Left hindlimb (tissue), 1 donor: ENCODE data around the gene PPP1R12C.
"Not testable (repeated sequence)": the region's sequence is repeated elsewhere in the genome, so short reads cannot be mapped to it uniquely, and the experiment has no call there.

Experiments used
- DNase-seq: peaks from one replicate; pipeline ENCODE4 v3.0.0-alpha.2; 2018

The PPP1R12C gene

GRCh38 chr19:55109527-55110291 is 7.7 kb downstream of the PPP1R12C start:
- DNase-seq, result no peak

- not testable (repeated sequence) for DNase-seq
Measured at GRCh38 chr19:55107252-55107651, 10.2 kb downstream of the PPP1R12C start.

- DNase-seq, result no peak
Measured at GRCh38 chr19:55106591-55106990, 10.8 kb downstream of the PPP1R12C start.

GRCh38 chr19:55105237-55105636 is 12.2 kb downstream of the PPP1R12C start:
- no peak for DNase-seq

- DNase-seq, result no peak
Measured at GRCh38 chr19:55103190-55103589, 14.2 kb downstream of the PPP1R12C start.

- DNase-seq, result no peak
Measured at GRCh38 chr19:55101261-55101660, 16.2 kb downstream of the PPP1R12C start.

- DNase-seq, result no peak
Measured at GRCh38 chr19:55099557-55100506, 17.6 kb downstream of the PPP1R12C start.

GRCh38 chr19:55098716-55099556 is 18.5 kb downstream of the PPP1R12C start:
- peak; percentile 16 for DNase-seq

GRCh38 chr19:55097864-55098715 is 19.3 kb downstream of the PPP1R12C start:
- DNase-seq, result peak; percentile 4

- no peak for DNase-seq
Measured at GRCh38 chr19:55096061-55096701, 21.3 kb downstream of the PPP1R12C start.

GRCh38 chr19:55095260-55096060 is 22.0 kb downstream of the PPP1R12C start:
- no peak for DNase-seq

- no peak for DNase-seq
Measured at GRCh38 chr19:55094456-55095259, 22.8 kb downstream of the PPP1R12C start.

- DNase-seq, result no peak
Measured at GRCh38 chr19:55092423-55093318, 24.8 kb downstream of the PPP1R12C start.

GRCh38 chr19:55091955-55092354 is 25.5 kb downstream of the PPP1R12C start:
- DNase-seq, result no peak

GRCh38 chr19:55091126-55091910 is 26.1 kb downstream of the PPP1R12C start:
- DNase-seq, result no peak

GRCh38 chr19:55090564-55090963 is 26.9 kb downstream of the PPP1R12C start:
- DNase-seq, result no peak

GRCh38 chr19:55089342-55089944 is 28.0 kb downstream of the PPP1R12C start:
- DNase-seq, result no peak
